IMR-90 (cell line): ENCODE data around the gene TNRC6B. TPM values are rescaled to one million over a fixed set of nuclear protein-coding genes. Genes with fewer than 3 reads are reported as not detected.

ENCODE experiments used
- ATAC-seq: fragments of 200-7000 bp; cut with Tn5 transposase; 2 replicates; pipeline ENCODE4 v1.9.1; 2020; ENCODE audit warnings: low read depth, mild to moderate bottlenecking, moderate library complexity
- BruUV-seq: library from RNA; stranded (reverse); fragments of 400-500 nt; replicated peaks from 2 replicates; lab custom pipeline; 2021; lab: Mats Ljungman, UMichigan
- CTCF ChIA-PET: fragments of 300-600 bp; formaldehyde crosslinking; extraction: SDS; loops from one replicate; lab custom pipeline; 2021; ENCODE audit warnings: antibody characterized with exemption; lab: Yijun Ruan, JAX
- POLR2A ChIA-PET: fragments of 300-600 bp; sonication (Branson Sonifier 250); formaldehyde crosslinking; loops from one replicate; lab custom pipeline; 2022; ENCODE audit warnings: antibody characterized with exemption; ENCODE audit not compliant: unreplicated experiment; lab: Charles Lee
- DNase-seq: peaks from one replicate; pipeline ENCODE4 v3.0.0; 2013
- H2AFZ ChIP-seq: replicated peaks from 2 replicates; pipeline ENCODE3; 2013; ENCODE audit warnings: low read length, mild to moderate bottlenecking; ENCODE audit not compliant: poor library complexity
- H2AK5ac ChIP-seq: 2 replicates; pipeline ENCODE4 v1.6.1; 2013; ENCODE audit warnings: low read depth, low read length, inconsistent platforms
- H2AK9ac ChIP-seq: replicated peaks from 2 replicates; pipeline ENCODE3; 2013; ENCODE audit warnings: mild to moderate bottlenecking, low read depth, low read length, moderate library complexity; ENCODE audit not compliant: poor library complexity
- H2BK120ac ChIP-seq: 2 replicates; pipeline ENCODE4 v1.6.1; 2013; ENCODE audit warnings: low read depth, low read length, inconsistent platforms
- H2BK15ac ChIP-seq: 3 replicates; pipeline ENCODE4 v1.6.1; 2013; ENCODE audit warnings: low read depth, low read length, inconsistent platforms
- H2BK20ac ChIP-seq: 2 replicates; pipeline ENCODE4 v1.6.1; 2013; ENCODE audit warnings: low read depth, mild to moderate bottlenecking, inconsistent platforms, low read length, moderate library complexity
- H2BK5ac ChIP-seq: 2 replicates; pipeline ENCODE4 v1.6.1; 2013; ENCODE audit warnings: mild to moderate bottlenecking, low read depth, low read length, inconsistent platforms; ENCODE audit not compliant: poor library complexity, severe bottlenecking
- H3K14ac ChIP-seq: replicated peaks from 2 replicates; pipeline ENCODE4 v1.6.1; 2013; ENCODE audit warnings: low read depth, low read length, inconsistent platforms
- H3K18ac ChIP-seq: 2 replicates; pipeline ENCODE4 v1.6.1; 2013; ENCODE audit warnings: low read depth, low read length, control low read depth
- H3K23ac ChIP-seq: 2 replicates; pipeline ENCODE4 v1.6.1; 2013; ENCODE audit warnings: low read depth, low read length, inconsistent platforms
- H3K27ac ChIP-seq: 2 replicates; pipeline ENCODE4 v1.5.1; 2013; ENCODE audit warnings: mild to moderate bottlenecking, control low read depth, low read length; ENCODE audit not compliant: insufficient read depth
- H3K27me3 ChIP-seq: 2 replicates; pipeline ENCODE4 v1.6.1; 2013; ENCODE audit warnings: low read length; ENCODE audit not compliant: control insufficient read depth, insufficient read depth
- H3K36me3 ChIP-seq: 2 replicates; pipeline ENCODE4 v1.6.1; 2013; ENCODE audit warnings: low read length, mixed read lengths; ENCODE audit not compliant: control insufficient read depth, insufficient read depth
- H3K4ac ChIP-seq: 2 replicates; pipeline ENCODE4 v1.6.1; 2013; ENCODE audit warnings: low read depth, low read length, inconsistent platforms
- H3K4me1 ChIP-seq: 2 replicates; pipeline ENCODE4 v1.6.1; 2013; ENCODE audit warnings: low read length, mixed read lengths; ENCODE audit not compliant: control insufficient read depth, insufficient read depth
- H3K4me2 ChIP-seq: 2 replicates; pipeline ENCODE4 v1.6.1; 2013; ENCODE audit warnings: low read depth, mild to moderate bottlenecking, control low read depth, low read length, moderate library complexity
- H3K4me3 ChIP-seq: 2 replicates; pipeline ENCODE4 v1.5.1; 2013; ENCODE audit warnings: low read depth, mild to moderate bottlenecking, control low read depth, low read length, moderate library complexity; ENCODE audit not compliant: insufficient read depth
- H3K56ac ChIP-seq: 2 replicates; pipeline ENCODE4 v1.6.1; 2013; ENCODE audit warnings: low read length, inconsistent platforms; ENCODE audit not compliant: insufficient read depth; ENCODE audit errors: extremely low read depth
- H3K79me1 ChIP-seq, 2 experiments: 2 replicates each; pipeline ENCODE4 v1.6.1; 2013; ENCODE audit warnings: low read length in 2 of 2, inconsistent platforms in 1 of 2, low read depth in 1 of 2
- H3K9ac ChIP-seq: 2 replicates; pipeline ENCODE4 v1.6.1; 2013; ENCODE audit warnings: low read depth, low read length, control low read depth
- H3K9me1 ChIP-seq: 2 replicates; pipeline ENCODE4 v1.6.1; 2013; ENCODE audit warnings: low read length, inconsistent platforms; ENCODE audit not compliant: insufficient read depth
- H3K9me3 ChIP-seq: 2 replicates; pipeline ENCODE4 v1.6.1; 2013; ENCODE audit warnings: low read length; ENCODE audit not compliant: control insufficient read depth, insufficient read depth
- H4K20me1 ChIP-seq: 2 replicates; pipeline ENCODE4 v1.6.1; 2013; ENCODE audit warnings: low read length, inconsistent platforms; ENCODE audit not compliant: insufficient read depth
- H4K5ac ChIP-seq: 2 replicates; pipeline ENCODE4 v1.6.1; 2013; ENCODE audit warnings: mild to moderate bottlenecking, low read depth, low read length, control low read depth
- H4K8ac ChIP-seq, 2 experiments: 2 replicates each; pipeline ENCODE4 v1.6.1; 2013; ENCODE audit warnings: low read depth in 2 of 2, low read length in 2 of 2, control low read depth in 1 of 2, inconsistent platforms in 1 of 2
- H4K91ac ChIP-seq: 2 replicates; pipeline ENCODE4 v1.6.1; 2013; ENCODE audit warnings: low read depth, low read length, inconsistent platforms; ENCODE audit not compliant: insufficient read depth
- RCOR1 ChIP-seq: IDR thresholded peaks from 2 replicates; pipeline ENCODE4 v1.6.1; 2012; ENCODE audit warnings: mild to moderate bottlenecking, low read length, improper control_type of control experiment; ENCODE audit not compliant: insufficient replicate concordance
- WGBS, 2 experiments: methylation state at CpG; one replicate each; pipeline versions ENCODE4 v1.1.5 to v1.1.7; 2013; ENCODE audit warnings: missing lambda C conversion rate in 2 of 2; ENCODE audit not compliant: insufficient read length in 1 of 2; ENCODE audit errors: extremely low coverage in 2 of 2; 5-methylcytosine and 5-hydroxymethylcytosine counted together
- dilution Hi-C: fragments of 300-500 bp; cut with HindIII; formaldehyde crosslinking; loops from one replicate; pipeline ENCODE4 v1.14.3; 2018; ENCODE audit warnings: low sequenced_read_pairs; ENCODE audit not compliant: unreplicated experiment
- in situ Hi-C: fragments of 300-500 bp; cut with MboI; formaldehyde crosslinking; loops from 3 replicates; pipeline ENCODE4 v1.14.3; 2019; ENCODE audit warnings: low sequenced_read_pairs, inconsistent platforms, mixed read lengths
- intact Hi-C: fragments of 100-400 bp; cut with micrococcal nuclease; formaldehyde crosslinking; loops from 2 replicates; pipeline ENCODE4 v1.10.0; 2022
- polyA plus RNA-seq, 3 experiments: library from polyadenylated mRNA; depleted of rRNA; stranded (reverse); fragments of >200 nt; gene quantifications; 2 replicates each; pipeline ENCODE4 v1.2.3, GENCODE V29; 2012; ENCODE audit warnings: low replicate concordance in 1 of 3
- total RNA-seq: library from RNA; depleted of rRNA; stranded (reverse); fragments of >200 nt; gene quantifications from 2 replicates; pipeline ENCODE4 v1.2.3, GENCODE V29; 2012
- TF ChIP-seq, protein P1 (sequence below): conservative IDR thresholded peaks from 2 replicates; pipeline ENCODE4 v1.5.1; 2012; ENCODE audit warnings: mild to moderate bottlenecking, low read depth, low read length, improper control_type of control experiment

The TNRC6B gene
- total and polyA plus RNA-seq, 2 of the 4 experiments (the other 2 are of a cell fraction) = 3.9 to 17.0 TPM

DNA sequence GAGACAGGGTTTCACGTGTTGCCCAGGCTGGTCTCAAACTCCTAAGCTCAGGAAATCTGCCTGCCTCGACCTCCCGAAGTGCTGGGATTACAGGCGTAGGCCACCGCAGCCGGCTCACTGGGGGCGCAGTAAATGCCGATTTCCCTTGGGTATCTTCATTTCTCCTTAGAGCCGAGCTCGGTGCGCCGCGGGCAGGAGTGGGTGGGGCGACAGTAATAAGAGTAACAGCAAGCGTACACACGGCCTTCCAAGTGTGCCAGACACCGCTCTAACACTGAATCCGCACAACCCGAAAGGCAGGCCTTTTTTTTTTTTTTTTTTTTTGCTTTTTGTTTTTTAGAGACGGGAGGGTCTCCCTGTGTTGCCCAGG is 168.1 kb downstream of the TNRC6B start:
- Histone ChIP-seq H3K4me1 (no peaks in the 10 kb centered on the region), H3K4ac (peak overlapping the region; percentile 95), H3K23ac (peak overlapping the region; percentile 89), H3K9me1 (peaks cover 3% of the 10 kb centered on the region; the same call in 1 of the 2 replicates), H2BK15ac (peak overlapping the region; percentile 39; the same call in 1 of the 3 replicates), H3K27ac (peak overlapping the region; percentile 95), H3K14ac (peak overlapping the region; percentile 97), H2BK5ac (peak overlapping the region; percentile 79), H3K79me1 (peaks cover 19 to 49% of the 10 kb centered on the region in 2 experiments; a peak in 3 of 4 replicates), H3K4me3 (peak overlapping the region; percentile 88), H3K4me2 (peak overlapping the region; percentile 66), H4K5ac (peak overlapping the region; percentile 23; the same call in 1 of the 2 replicates), H4K8ac (peak overlapping the region; percentile 96 to 97), H2BK120ac (no peak overlapping the region; the same call in 1 of the 2 replicates), H3K27me3 (no peaks in the 10 kb centered on the region), H3K56ac (peak overlapping the region; percentile 94), H3K36me3 (peaks cover 6% of the 10 kb centered on the region), H3K18ac (peak overlapping the region; percentile 1; the same call in 1 of the 2 replicates), H4K91ac (peak overlapping the region; percentile 93), H3K9ac (peak overlapping the region; percentile 94), H4K20me1 (peaks cover 18% of the 10 kb centered on the region), H2AK9ac (peak overlapping the region; percentile 90), H2BK20ac (no peak overlapping the region), H2AFZ (peak overlapping the region; percentile 98), H2AK5ac (peak overlapping the region; percentile 69), H3K9me3 (no peaks in the 10 kb centered on the region)
- dilution Hi-C loops (no loop called here), in situ Hi-C loops (loop anchor here (5.0 to 10.0 kb wide), 3 partner anchors 168 to 811 kb away; partner anchors contain the start of genes RPS19BP1 and TNRC6B), intact Hi-C loops (loop anchor here (1.0 to 5.0 kb wide), 4 partner anchors 33 to 301 kb away; partner anchors contain the start of gene TNRC6B)
- DNase-seq (no peak), ATAC-seq (peak; percentile 40)
- POLR2A ChIA-PET = no interaction called here
- 0% methylated on average over 4 of the region's 20 CpGs; no CpG with 5 or more reads in 1 of the 2 experiments for WGBS, 2 experiments
- BruUV-seq = no TSS peak
- TF ChIP-seq, protein P1, sequence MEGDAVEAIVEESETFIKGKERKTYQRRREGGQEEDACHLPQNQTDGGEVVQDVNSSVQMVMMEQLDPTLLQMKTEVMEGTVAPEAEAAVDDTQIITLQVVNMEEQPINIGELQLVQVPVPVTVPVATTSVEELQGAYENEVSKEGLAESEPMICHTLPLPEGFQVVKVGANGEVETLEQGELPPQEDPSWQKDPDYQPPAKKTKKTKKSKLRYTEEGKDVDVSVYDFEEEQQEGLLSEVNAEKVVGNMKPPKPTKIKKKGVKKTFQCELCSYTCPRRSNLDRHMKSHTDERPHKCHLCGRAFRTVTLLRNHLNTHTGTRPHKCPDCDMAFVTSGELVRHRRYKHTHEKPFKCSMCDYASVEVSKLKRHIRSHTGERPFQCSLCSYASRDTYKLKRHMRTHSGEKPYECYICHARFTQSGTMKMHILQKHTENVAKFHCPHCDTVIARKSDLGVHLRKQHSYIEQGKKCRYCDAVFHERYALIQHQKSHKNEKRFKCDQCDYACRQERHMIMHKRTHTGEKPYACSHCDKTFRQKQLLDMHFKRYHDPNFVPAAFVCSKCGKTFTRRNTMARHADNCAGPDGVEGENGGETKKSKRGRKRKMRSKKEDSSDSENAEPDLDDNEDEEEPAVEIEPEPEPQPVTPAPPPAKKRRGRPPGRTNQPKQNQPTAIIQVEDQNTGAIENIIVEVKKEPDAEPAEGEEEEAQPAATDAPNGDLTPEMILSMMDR = no peak
- peak; percentile 39 for TF ChIP-seq RCOR1
- CTCF ChIA-PET = interaction anchor here (1.3 kb wide), 1 partner anchor 10 kb away, joined by 4 read pairs; no protein-coding TSS in a partner anchor
